NCI-H1930 (cell line): Measurements from ENCODE around the gene PRKG1.
"Not testable (repeated sequence)": the region's sequence is repeated elsewhere in the genome, so short reads cannot be mapped to it uniquely, and the experiment has no call there.

Experiments
- DNase-seq, 2 experiments: peaks; one replicate each; lab custom pipeline; 2025; lab: John Stamatoyannopoulos, UW

The PRKG1 gene

DNA sequence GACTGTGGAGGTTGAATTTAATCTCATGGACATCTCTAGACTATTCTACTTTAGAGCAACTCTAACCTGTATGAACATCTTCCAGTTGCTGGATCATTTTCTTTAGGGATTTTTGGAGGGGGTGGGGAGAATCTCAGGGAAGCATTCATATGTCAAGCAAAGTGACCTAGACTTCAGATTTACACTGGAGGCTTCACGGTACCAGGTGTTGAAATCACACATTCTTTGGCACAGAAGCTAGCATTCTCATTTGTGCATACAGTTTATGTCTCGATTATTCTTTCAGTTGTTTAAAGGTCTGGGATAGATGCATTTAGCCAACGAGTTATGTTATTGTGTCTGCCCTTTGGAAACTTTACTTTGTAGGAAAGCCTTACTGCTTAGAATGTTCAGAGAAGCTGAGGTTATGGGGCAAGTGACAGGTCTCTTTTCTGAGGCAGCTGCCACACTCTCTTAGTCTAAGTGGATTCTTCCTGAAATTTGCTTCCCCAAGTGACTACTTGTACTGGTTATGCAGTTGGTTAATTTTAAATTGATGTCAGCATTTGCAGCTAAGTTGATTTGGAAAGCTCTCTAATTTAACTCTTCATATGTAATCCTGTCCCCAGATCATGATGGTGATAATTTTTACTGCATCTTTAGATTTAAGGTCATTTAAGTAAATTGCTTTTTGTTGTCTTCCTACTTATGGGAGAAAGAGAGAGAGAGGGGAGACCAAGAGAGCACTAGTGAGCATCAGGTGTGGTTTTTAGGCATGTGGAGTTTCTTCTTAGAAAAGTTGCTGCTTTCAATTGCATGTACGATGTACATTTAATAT lies 153.8 kb downstream of the PRKG1 start:
- no peak for DNase-seq

DNA sequence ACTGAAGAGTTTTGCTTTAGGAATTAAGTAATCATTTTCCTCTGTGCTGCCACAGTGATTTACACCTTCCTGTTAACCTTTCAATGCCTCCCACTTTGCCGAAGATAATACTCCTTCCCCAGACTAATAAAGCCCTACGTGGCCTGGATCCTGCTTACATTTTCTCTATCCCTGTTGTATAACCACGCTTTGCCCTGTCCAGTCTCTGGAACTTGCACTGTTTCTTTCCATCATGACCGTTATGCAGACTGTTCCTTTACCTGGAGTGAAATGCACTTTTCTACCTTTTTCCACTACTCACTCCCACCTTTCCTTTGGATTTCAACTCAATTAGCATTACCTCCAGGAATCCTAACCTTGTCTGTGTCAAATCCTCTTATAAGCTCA lies 154.4 kb downstream of the PRKG1 start:
- no peak for DNase-seq

- DNase-seq = no peak
Measured at GRCh38 chr10:51230887-51231585, 156.7 kb downstream of the PRKG1 start.

- no peak for DNase-seq
Measured at GRCh38 chr10:51231754-51232153, 157.5 kb downstream of the PRKG1 start.

- DNase-seq = no peak
Measured at GRCh38 chr10:51233337-51234100, 159.2 kb downstream of the PRKG1 start.

DNA sequence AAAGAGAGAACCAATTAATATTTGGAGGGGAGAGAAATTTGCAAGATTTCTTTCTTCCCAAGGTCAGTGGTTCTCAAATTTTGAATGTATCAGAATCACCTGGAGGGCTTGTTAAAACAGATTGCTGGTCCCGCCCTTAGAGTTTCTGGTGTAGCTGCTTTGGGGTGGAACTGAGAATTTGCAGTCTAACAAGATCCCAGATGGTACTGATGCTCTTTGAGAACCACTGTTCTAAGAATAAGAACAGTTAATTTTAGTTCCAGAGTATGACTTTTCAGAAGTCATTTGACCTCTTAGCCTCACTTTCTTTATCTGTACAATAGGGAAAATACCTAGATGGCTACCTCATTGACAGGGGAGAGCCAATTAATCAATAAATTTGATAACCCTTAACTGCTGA lies 161.6 kb downstream of the PRKG1 start:
- no peak for DNase-seq

GRCh38 chr10:51239006-51239405 lies 164.7 kb downstream of the PRKG1 start:
- DNase-seq = no peak

DNA sequence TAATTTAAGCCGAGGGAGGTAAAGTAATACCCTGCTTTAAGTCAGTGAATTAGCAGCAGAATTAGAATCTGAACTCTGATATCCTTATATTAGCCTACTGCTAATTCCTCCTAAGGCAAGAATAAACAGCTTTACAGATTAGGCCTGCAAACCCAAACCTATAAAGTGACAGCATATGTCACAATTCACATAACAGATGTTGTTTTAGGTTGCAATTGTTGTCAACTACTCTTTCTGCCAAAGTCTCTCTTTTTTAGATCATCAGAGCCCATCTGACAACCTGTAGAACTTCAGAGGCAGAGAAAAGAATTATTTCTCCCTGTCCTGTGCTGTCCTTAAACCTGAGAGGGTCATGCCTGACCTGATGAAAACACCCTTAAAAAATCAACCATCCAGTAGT lies 167.2 kb downstream of the PRKG1 start:
- no peak for DNase-seq

GRCh38 chr10:51242393-51242792 lies 168.1 kb downstream of the PRKG1 start:
- no peak for DNase-seq

DNA sequence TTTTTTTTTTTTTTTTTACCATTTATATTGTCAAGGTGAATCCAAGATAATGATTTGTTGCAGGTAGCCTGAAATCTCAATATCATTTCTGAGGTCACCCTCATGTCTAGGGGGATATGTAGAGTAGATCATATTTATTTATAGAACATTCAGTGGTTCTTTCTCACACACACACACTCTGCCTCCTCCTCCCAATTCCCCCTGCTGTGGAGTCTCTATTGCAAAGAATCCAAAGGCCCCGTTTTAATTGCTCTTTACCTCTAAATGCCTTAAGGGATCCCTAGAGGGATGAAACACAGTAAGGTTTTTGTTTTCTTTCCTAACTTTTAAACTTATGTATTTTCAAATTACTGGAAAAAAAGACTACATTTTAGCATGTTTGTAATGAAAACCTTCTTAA lies 170.0 kb downstream of the PRKG1 start:
- DNase-seq = no peak

DNA sequence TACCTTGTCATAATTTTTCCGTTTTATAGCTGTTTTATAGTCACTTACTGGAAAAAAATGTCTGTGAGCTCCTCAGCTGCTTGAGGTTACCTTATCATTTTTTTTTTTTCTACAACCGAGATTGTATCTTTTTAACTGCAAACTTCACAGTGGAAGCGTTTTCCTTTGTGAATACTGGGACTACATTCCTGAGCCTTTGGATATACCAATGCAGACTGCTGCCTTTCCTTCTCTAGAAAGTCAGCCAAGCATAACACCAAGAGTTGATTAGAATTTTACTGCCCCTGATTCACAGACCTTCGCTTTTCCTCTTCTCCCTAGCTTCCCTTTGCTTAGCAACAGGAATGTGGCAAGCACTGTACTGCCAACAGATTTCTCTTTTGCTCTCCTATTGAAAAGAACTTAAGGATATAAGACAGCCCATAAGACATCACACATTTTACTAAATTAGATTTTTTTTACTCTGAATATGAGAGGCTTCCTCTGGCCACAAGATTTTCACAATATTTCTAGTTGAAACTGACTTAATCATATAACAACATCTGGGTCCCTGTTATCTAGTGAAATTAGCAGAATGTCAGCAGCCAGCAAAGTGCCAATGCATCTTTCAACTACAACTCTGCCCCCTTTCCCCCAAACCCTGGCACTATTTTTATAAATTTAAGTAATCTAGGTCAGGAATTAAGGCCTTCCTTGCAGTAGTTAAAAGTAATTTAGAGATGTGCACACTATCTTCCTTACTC lies 170.6 kb downstream of the PRKG1 start:
- DNase-seq = no peak

GRCh38 chr10:51246156-51246555 lies 171.9 kb downstream of the PRKG1 start:
- no peak for DNase-seq

DNA sequence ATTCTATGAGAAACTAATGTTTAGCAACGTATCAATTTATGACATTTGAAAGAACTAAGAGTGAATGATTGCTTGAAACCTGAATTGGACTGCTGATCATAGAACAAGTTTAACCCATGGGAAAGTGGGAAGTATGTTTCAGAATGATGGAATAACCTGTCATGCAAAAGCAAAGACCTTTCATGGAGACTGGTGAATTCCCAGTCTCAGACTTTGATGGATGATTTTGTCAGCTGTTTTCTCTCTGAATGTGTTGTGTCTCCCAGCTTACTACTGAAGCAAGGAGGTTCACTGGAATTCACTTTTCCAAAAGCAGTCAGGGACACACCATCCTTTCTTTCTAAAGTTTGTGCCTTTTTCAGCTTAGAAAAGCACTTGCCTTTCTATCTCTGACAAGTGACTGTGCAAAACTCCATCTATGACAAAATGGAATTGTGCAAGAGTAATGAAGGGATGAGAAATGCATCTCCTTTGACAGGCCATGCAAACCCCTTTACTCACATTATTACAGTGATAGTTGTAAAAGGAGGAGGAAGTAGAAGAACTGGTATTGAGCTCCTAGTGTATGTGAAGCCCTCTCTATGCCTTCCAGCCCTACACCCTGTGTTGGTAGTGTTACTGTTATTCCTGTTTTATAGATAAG lies 176.1 kb downstream of the PRKG1 start:
- DNase-seq = no peak

DNA sequence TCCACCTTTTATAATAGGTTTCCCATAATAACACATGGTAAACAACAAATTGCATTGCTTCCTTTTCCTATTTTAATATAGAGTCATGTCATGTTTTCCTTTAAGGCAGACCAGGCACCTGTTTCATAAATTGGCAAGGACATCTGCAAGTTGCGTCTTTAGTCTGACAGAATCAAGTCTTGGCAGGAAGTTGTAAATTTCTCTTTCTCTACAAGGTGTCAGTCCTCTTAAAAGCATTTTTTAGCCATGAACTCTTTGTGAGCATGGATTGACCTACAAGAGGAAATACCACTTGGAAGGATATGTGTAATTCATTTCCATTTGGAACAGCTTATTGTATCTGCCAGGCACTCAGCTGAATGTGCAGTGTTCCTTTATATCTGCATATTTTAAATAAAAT lies 176.8 kb downstream of the PRKG1 start:
- DNase-seq = no peak

GRCh38 chr10:51255381-51255780 lies 181.1 kb downstream of the PRKG1 start:
- DNase-seq = no peak

- no peak for DNase-seq
Measured at GRCh38 chr10:51257511-51258248, 183.4 kb downstream of the PRKG1 start.

- no peak for DNase-seq
Measured at GRCh38 chr10:51260376-51260775, 186.1 kb downstream of the PRKG1 start.

DNA sequence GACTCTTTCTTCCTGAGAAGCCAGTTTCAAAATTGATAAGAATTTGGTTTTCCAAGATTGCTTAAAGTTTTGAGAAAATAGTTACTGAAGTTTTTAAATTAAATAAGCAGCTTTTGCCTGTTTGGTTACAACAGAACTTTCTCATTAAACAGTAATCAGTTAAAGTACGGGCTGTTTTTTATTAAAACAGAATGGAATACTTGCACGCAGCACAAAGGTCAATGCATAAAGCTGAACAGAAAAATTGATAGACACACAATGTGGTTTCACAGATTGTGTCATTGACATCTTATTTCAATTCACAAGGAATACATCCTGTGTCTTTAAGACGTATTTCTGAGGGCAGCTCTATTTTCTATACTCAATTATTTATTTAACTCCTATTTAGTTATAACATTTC lies 192.2 kb downstream of the PRKG1 start:
- DNase-seq = no peak

DNA sequence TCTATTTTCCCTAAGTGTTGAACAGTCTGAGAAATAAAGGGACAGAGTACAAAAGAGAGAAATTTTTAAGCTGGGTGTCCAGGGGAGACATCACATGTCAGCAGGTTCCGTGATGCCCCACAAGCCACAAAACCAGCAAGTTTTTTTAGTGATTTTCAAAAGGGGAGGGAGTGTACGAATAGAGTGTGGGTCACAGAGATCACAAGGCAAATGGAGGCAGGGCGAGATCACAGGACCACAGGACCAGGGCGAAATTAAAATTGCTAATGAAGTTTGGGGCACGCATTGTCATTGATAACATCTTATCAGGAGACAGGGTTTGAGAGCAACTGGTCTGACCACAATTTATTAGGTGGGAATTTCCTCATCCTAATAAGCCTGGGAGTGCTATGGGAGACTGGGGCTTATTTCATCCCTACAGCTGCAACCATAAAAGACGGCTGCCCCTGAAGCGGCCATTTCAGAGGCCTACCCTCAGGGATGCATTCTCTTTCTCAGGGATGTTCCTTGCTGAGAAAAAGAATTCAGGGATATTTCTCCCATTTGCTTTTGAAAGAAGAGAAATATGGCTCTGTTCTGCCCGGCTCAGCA lies 193.8 kb downstream of the PRKG1 start:
- DNase-seq = not testable (repeated sequence)

GRCh38 chr10:51269821-51270220 lies 195.5 kb downstream of the PRKG1 start:
- DNase-seq = no peak
